DND-41 (cell line): Measurements from ENCODE around the gene SC5D.

ENCODE experiments used
- ATAC-seq: fragments of 200-7000 bp; cut with Tn5 transposase; 3 replicates; pipeline ENCODE4 v1.9.1; 2021; ENCODE audit warnings: low read depth; ENCODE audit not compliant: insufficient read depth
- DNase-seq: peaks from one replicate; pipeline ENCODE4 v3.0.0-alpha.2; 2020
- H2AFZ ChIP-seq: 2 replicates; pipeline ENCODE4 v1.6.0; 2012; ENCODE audit warnings: low read depth, low read length
- H3K27ac ChIP-seq: 2 replicates; pipeline ENCODE4 v1.5.1; 2012; ENCODE audit warnings: low read length, inconsistent platforms
- H3K27me3 ChIP-seq: fragments of 200-600 bp; sonication (generic); 2 replicates; pipeline ENCODE4 v1.6.0; 2012; ENCODE audit warnings: low read length, mild to moderate bottlenecking, inconsistent platforms; ENCODE audit not compliant: insufficient read depth, poor library complexity
- H3K36me3 ChIP-seq: 2 replicates; pipeline ENCODE4 v1.5.1; 2012; ENCODE audit warnings: low read length, inconsistent platforms; ENCODE audit not compliant: insufficient read depth
- H3K4me1 ChIP-seq: 2 replicates; pipeline ENCODE4 v1.5.1; 2012; ENCODE audit warnings: mild to moderate bottlenecking, low read length; ENCODE audit not compliant: insufficient read depth
- H3K4me2 ChIP-seq: 2 replicates; pipeline ENCODE4 v1.6.0; 2012; ENCODE audit warnings: mild to moderate bottlenecking, moderate library complexity, low read length, inconsistent platforms; ENCODE audit not compliant: insufficient read depth
- H3K4me3 ChIP-seq, 2 experiments: fragments of 200-600 bp in 1 of 2; shearing (Covaris generic) in 1 of 2; 2 replicates each; pipeline ENCODE4 v1.5.1; 2012 to 2016; ENCODE audit warnings: inconsistent platforms in 2 of 2, low read length in 2 of 2, mild to moderate bottlenecking in 2 of 2, low read depth in 1 of 2, moderate library complexity in 1 of 2
- H3K79me2 ChIP-seq: 2 replicates; pipeline ENCODE4 v1.6.0; 2012; ENCODE audit warnings: low read length, inconsistent platforms; ENCODE audit not compliant: insufficient read depth
- H3K9ac ChIP-seq: 2 replicates; pipeline ENCODE4 v1.6.0; 2012; ENCODE audit warnings: low read depth, mild to moderate bottlenecking, inconsistent platforms, low read length, moderate library complexity
- H3K9me3 ChIP-seq: 2 replicates; pipeline ENCODE4 v1.5.1; 2012; ENCODE audit warnings: low read length, moderate library complexity, mild to moderate bottlenecking, inconsistent platforms; ENCODE audit not compliant: insufficient read depth, severe bottlenecking
- H4K20me1 ChIP-seq: 2 replicates; pipeline ENCODE4 v1.6.0; 2012; ENCODE audit warnings: low read length; ENCODE audit not compliant: insufficient read depth
- CTCF ChIP-seq: IDR thresholded peaks from 2 replicates; pipeline ENCODE4 v1.5.1; 2012; ENCODE audit warnings: borderline replicate concordance, low read length, moderate library complexity, mild to moderate bottlenecking; ENCODE audit not compliant: poor library complexity, severe bottlenecking; ENCODE audit errors: extremely low read depth
- EZH2 ChIP-seq: IDR thresholded peaks from 3 replicates; pipeline ENCODE4 v1.6.1; 2012; ENCODE audit warnings: borderline replicate concordance, low read depth, mild to moderate bottlenecking, moderate library complexity, low read length, inconsistent platforms; ENCODE audit not compliant: severe bottlenecking

The SC5D gene

GRCh38 chr11:121282886-121283502, 9.6 kb upstream of the SC5D start:
- DNase-seq (no peak), ATAC-seq (no peak)
- Histone ChIP-seq H2AFZ (no peak overlapping the region), H3K27me3 (peaks cover 4% of the 10 kb centered on the region), H3K36me3 (no peaks in the 10 kb centered on the region), H3K9me3 (no peaks in the 10 kb centered on the region), H3K79me2 (no peaks in the 10 kb centered on the region), H3K4me1 (no peaks in the 10 kb centered on the region), H3K9ac (no peak overlapping the region), H3K4me2 (no peak overlapping the region), H3K27ac (no peak overlapping the region), H3K4me3 (no peak overlapping the region), H4K20me1 (no peaks in the 10 kb centered on the region)
- TF ChIP-seq CTCF, result no peak
- TF ChIP-seq EZH2, result no peak

DNA sequence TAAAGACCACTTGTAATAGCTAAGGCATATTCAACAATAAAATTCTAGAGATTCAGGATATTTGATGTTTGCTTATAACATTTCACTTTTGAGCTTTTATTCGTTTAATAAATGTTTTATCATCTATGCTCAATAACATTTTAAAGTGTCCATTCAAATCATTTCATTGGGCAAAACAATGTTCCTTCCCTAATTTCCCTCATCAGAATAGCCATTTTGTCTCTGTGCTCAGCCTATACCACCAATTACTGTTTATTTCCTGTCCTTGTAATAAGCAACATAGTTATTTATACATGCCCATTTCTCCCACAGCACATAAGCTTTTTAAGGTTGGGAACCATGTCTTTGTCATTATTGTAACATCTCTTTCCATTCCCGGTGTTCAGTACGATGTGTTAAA, 1.3 kb upstream of the SC5D start:
- DNase-seq (no peak), ATAC-seq (no peak)
- H3K9me3 ChIP-seq, result no peaks in the 10 kb centered on the region
- peaks cover 38% of the 10 kb centered on the region for H3K79me2 ChIP-seq
- no peak overlapping the region for H3K4me2 ChIP-seq
- no peak overlapping the region for H3K27ac ChIP-seq
- H4K20me1 ChIP-seq, result peaks cover 16% of the 10 kb centered on the region; the same call in 1 of the 2 replicates
- H3K4me3 ChIP-seq, result no peak overlapping the region
- no peak overlapping the region for H3K9ac ChIP-seq
- H3K36me3 ChIP-seq, result peaks cover 13% of the 10 kb centered on the region
- TF ChIP-seq CTCF, result no peak
- TF ChIP-seq EZH2, result no peak
- peaks cover 39% of the 10 kb centered on the region for H3K4me1 ChIP-seq
- H2AFZ ChIP-seq, result no peak overlapping the region
- H3K27me3 ChIP-seq, result no peaks in the 10 kb centered on the region

GRCh38 chr11:121291896-121292494, 576 bp upstream of the SC5D start:
- Histone ChIP-seq H2AFZ (peak overlapping the region; percentile 93), H3K4me2 (peak overlapping the region; percentile 85), H3K27me3 (no peaks in the 10 kb centered on the region), H3K9me3 (no peaks in the 10 kb centered on the region), H3K27ac (peak overlapping the region; percentile 73), H3K9ac (peak overlapping the region; percentile 78), H3K36me3 (peaks cover 15% of the 10 kb centered on the region), H4K20me1 (peaks cover 19% of the 10 kb centered on the region; the same call in 1 of the 2 replicates), H3K4me3 (peak overlapping the region; percentile 76 to 87), H3K4me1 (peaks cover 39% of the 10 kb centered on the region), H3K79me2 (peaks cover 44% of the 10 kb centered on the region)
- DNase-seq (no peak), ATAC-seq (peak; percentile 49)
- TF ChIP-seq EZH2 (no peak), CTCF (no peak)
